OCI-M2 (cell line): ENCODE data around the gene TLE3.

Source experiments
- DNase-seq: peaks from one replicate; lab custom pipeline; 2025; ENCODE audit not compliant: unreplicated experiment; lab: John Stamatoyannopoulos, UW

TLE3 gene

DNA sequence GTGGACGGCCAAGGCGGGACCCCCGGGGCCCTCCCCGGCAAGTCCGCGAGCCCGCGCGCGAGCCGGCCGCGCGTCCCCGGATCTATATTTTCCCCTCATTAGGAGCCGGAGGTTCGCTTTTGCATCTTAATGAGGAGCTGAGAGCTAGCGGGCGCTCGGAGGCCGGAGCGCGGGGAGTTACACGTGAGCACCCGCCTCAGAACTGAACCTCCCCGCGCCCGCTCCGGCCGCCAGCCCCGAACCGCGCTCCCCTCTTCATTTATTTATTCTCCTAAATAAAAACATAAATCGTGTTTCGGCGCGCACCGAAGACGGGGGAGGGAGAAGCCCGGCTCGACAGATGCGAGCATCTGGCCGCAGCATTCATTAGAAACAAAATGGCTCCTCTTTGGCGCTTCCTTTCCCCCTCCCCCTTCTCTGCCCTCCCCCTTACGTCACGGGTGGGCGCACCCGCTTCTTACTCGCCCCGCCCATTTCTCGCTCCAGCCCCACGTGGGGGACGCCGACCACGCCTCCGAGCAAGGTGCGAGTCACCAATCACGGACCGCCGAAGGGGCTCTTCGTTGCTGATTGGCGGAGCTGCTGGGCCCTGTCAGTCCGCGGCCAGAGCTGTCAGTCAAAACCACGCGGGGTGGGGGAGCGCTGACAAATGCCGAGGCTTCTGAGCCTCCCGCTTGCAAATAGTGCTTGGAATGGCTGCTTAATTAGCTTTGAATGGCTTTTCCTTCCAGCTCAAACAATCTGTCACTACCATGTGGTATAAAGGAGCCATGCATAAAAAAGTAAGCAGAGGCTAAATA, 1.6 kb upstream of the TLE3 start:
- peak; percentile 55 for DNase-seq

GRCh38 chr15:70098461-70099166, 897 bp upstream of the TLE3 start:
- no peak for DNase-seq

GRCh38 chr15:70098153-70098460, 390 bp upstream of the TLE3 start:
- DNase-seq = no peak

GRCh38 chr15:70097063-70097320, 725 bp downstream of the TLE3 start:
- DNase-seq = no peak

- DNase-seq = no peak
Observed at GRCh38 chr15:70096215-70097062, 1.3 kb downstream of the TLE3 start.

DNA sequence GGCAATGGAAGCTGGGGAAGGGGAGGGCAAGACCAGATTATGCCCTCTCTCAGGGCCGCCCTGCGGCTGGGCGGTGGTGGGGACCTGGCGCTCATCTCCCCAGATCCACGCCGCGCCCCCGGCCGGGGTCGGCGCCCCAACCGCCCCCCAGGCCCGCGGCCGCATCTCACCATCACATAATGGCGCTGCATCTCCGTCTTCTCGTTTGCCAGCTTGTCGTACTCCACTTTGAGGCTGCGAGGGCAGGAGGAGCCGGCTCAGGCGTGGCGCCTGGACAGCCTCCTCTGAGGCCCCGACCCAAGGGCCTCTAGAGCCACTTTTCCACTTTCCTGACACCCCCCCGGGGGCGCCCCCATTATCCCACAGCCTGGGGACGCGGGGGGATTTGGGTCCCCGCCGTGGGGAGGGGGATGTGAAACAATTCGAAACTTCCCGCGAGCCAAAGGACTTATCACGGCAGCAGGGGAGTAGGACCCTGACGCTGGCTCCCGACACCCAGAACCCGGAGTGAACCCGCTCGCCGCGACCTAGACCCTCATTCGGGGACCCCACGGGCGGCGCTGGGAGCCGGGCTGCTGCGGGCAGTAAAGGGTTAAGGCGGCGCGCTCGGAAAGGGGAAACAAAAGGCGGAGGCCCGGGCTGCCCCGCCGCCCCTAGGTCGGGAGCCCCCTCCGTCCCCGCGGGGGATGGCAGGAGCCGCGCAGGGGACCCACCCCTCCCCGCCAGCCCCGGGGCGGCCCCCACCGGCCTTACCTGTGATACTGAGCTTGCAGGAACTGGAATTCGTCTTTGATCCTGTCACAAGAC, 2.1 kb downstream of the TLE3 start:
- no peak for DNase-seq

GRCh38 chr15:70094690-70095311, 2.9 kb downstream of the TLE3 start:
- no peak for DNase-seq

- DNase-seq = no peak
Observed at GRCh38 chr15:70093481-70094319, 4.0 kb downstream of the TLE3 start.

DNA sequence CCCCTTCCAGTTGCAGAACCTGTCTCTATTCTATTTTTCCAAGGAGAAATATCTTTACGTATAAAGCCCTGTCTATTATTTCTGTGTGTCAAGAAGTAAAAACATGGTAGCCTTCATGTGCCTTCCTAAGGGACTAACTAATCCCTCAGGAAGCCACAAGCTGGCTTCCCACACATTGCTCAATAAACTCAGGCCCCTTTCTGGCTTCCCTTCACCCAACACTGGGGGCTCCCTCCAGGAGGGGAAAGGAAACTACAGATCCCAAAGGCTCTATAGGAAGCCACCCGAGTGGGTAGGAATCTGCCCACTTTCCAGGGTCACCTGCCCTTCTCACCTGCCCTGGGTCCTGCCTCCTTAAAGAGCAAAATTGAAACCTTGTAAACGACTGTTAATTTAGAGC, 4.6 kb downstream of the TLE3 start:
- no peak for DNase-seq

DNA sequence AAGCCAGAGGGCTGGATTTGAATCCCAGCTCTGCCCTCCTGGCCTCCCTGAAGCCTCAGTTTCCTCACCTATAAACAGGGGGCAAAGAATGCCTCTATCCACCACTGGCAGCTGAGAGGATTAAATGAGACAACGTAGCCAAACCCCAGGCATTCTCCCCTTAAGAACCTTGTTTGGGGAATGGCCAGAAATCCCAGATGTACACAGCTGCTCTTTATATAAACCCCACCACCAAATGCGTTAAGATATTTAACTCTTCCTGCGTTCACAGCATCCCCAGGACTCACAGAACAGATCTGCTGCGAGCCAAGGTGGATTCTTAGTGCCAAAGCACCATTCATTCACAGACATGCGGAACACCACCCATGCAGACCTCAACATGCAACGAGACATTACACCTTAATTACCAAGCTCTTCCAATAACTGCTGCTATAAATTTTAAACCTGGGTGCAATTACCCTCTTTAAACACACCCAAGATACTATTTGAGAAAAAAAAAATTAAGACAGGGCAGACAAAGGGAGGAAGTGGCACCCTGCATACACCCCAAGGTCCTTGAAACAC, 5.2 kb downstream of the TLE3 start:
- DNase-seq = no peak

- DNase-seq = no peak
Observed at GRCh38 chr15:70091726-70092463, 5.8 kb downstream of the TLE3 start.

DNA sequence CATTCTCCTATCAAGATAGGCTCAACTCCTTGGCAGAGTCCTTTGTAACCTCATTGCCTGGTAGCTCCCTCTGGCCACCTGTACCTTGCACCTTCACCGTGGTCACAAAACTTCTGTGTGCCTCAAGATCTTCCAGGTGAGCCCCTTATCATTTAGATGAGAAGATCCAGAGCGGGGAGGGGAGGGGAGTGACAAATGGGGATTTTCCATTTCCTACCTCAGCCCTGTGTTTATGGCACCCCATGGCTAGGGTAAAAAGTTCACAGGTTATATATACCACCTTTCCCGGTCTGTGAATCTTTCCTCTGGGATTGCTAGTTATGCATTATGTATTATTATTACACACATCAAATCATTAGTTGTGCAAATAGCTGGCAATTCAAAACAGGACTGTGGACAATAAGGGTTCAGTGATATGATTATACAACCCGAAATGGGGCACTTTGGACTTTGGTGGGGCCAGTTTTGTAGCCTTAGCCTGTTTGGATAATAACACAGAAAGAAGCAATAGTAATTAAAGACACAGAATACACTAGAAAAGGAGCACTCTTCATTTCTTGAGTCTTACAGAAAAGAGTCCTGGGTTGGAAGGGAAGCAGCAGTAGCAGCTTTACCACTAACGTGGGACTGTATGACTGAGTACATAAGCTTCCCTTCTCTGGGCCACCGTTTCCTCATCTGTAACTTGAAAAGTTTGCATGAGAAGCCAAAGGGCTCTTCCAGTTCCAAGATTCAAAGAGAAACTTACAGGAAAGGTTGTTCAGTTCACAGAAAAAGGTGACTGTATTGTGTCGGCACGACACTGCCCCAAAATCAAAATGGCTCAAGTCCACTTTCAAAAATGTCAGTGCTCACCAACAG, 7.1 kb downstream of the TLE3 start:
- no peak for DNase-seq

- DNase-seq = no peak
Observed at GRCh38 chr15:70089692-70089971, 8.1 kb downstream of the TLE3 start.

- no peak for DNase-seq
Observed at GRCh38 chr15:70088887-70089691, 8.6 kb downstream of the TLE3 start.

- no peak for DNase-seq
Observed at GRCh38 chr15:70088455-70088854, 9.3 kb downstream of the TLE3 start.

DNA sequence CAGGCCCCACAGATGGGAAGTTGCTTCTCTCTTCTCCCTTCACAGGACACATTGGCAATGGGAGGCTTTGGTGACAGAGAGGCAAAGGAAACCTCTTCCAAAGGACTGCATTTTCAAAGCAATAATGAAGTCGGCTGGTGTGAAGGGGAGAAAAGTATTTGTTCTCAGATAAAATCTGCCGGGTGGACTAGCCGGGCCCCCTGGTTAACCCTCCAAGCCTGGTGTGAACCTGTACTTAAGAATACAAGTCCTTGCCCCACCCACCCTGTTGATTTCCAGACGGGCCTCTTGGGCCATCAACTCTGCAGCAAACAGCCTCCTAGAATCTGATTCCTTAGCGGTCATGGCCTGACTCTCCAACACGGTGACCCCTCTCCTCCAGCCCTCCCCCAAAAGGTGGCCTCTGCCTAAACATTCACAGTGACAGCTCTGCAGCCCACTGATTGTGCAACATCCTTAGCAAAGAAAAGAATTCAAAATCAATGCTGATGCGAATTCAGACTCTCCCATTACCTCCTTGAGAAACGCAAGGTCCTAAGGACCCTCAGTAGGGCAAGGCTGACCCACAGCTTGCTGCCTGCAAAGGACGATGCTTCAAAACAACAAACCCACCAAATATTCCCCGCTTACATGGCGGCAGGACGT, 9.9 kb downstream of the TLE3 start:
- DNase-seq = no peak

GRCh38 chr15:70086636-70087035, 11.1 kb downstream of the TLE3 start:
- DNase-seq = no peak
